Epidermal melanocyte (primary cell): Measurements from ENCODE around the gene CDK6.

Source experiments
- DNase-seq: peaks from one replicate; pipeline ENCODE4 v3.0.0; 2011; ENCODE audit warnings: low spot score; ENCODE audit not compliant: insufficient read length

The CDK6 gene

DNA sequence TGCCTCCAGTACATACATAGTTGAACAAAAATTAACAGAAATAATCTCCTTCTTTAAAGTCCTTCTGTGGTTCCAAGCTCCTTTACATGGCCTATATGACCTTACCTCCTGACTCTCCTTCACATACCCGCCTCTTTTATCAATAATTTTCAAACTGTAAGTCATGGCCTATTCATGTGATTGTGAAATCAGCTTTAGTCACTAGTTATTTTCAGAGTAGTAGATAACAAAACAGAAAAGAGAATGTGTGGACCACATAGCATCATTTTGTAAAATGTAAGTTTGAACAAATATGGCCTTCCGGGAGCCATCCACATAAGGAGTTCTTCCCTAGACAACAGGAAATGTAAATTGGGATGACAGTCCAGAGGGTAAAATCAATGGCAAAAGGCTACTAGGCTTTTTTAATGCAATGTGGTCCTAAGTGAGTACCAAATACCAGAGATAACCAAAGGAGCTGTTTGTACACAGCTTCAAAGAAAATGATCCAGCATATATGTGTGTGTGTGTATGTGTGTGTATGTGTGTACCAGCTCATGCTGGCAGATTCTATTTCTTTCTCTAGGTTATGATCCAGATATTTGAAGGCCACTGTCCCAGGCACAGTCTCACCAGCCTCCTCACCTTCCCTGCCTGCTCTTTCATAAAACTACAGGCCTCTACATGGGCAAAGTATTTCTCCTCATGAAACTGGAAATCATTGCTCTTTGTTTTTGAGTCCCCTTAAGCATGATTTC is 233.9 kb downstream of the CDK6 start:
- DNase-seq, result no peak

DNA sequence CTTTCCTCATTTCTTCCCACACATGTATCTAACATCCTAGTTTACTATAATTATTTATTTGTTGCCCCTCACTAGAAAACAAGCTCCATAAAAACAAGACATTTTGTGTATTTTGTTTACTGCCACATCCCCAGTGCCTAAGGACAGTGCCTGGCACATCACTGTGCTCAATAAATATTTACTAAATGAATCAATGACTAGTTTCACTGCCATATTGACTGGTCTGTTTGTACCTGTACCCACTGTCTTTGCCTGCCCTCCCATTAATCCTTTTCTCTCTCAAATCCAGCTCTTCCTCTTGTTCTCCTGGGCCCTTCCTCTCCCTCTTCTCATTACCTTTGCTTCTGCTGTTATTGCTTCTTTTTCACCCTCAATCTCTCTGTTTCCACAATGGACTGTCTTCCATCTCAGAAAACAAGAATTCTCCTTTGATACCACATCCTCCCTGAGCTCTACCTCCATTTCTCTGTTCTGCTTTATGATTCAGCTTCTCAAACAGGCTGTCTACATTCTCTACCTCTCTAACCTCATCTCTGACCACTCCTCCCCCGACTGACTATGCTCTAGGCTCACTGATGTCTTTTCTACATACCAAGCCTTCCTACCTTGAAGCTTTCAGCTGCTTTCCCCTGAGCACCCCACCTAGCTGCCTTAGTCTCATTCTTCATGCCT is 237.9 kb downstream of the CDK6 start:
- no peak for DNase-seq

DNA sequence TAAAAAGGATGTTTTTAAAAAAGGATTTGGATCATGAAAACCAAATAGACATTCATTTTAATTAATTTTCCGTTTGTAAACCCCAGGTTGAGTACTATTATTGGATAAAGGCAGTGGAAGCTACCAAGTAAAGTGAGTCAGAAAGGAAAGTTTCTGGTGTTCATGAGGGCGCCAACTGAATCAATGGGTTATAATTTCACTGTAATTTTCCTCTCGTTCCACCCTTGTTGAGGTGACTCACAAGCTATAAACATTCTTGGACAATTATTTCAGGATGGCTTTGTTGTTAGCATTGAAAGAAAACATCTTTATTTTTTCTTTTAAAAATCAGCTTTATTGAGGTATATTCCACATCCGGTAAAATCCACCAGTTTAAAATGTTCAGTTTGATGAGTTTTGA is 241.1 kb downstream of the CDK6 start:
- DNase-seq, result no peak

- no peak for DNase-seq
Measured at GRCh38 chr7:92594746-92595145, 241.6 kb downstream of the CDK6 start.

DNA sequence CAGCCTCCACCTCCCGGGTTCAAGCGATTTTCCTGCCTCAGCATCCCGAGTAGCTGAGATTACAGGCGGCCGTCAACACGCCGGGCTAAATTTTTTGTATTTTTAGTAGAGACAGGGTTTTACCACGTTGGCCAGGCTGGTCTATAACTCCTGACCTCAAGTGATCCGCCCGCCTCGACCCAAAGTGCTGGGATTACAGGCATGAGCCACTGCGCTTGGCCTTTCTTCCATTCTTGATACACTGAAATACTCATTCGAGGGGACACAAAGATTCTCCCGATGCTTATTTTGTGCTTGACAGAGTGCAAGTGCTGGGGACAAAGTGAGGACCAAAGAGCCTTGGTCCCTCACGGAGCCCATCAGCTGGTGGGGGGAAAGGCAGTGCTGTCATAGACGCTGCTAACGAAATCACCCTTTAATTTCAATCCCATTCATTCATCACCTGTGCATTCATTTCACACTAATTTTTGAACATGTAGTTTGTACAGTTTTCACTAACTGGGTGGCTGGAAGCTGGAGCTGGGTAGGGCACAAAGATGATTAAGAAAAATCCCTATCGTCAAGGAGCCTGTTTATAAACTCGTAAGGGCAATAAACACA is 245.6 kb downstream of the CDK6 start:
- DNase-seq, result no peak

DNA sequence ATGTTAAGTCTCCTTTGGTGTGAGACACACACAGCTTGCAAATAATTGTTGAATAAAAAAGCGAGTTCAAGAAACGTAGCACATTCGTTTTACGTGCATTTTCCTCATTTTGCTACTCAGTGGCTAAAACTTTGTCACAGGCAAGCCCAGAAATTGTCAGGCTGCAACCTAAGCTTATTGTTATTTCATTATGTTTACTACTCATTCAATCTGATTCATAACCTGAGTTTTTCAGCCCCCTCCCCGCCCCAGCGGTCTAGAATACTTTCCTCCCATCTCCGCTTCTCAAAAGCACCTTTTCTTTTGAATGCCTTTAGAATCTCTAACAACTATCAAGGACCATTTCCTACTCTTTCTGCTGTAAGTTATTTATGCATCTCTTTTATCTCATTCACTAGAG is 247.3 kb downstream of the CDK6 start:
- DNase-seq, result no peak

- no peak for DNase-seq
Measured at GRCh38 chr7:92588561-92588960, 247.8 kb downstream of the CDK6 start.

DNA sequence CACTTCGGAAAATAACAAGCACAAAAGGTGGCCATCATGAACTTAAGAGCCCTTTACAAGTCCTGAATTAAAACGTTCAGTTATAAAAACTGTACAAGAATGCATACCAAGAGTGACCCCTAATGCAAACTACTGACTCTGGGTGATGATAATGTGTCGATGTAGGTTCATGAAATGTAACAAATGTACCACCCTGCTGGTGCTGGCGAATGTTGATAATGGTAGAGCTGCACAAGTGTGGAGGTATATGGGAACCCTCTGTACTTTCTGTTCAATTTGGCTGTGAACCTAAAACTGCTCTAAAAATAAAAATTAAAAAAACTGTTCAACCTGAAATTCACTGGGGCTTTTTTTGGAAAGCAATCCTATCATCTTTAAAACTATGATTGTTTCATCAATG is 249.5 kb downstream of the CDK6 start:
- DNase-seq, result no peak

DNA sequence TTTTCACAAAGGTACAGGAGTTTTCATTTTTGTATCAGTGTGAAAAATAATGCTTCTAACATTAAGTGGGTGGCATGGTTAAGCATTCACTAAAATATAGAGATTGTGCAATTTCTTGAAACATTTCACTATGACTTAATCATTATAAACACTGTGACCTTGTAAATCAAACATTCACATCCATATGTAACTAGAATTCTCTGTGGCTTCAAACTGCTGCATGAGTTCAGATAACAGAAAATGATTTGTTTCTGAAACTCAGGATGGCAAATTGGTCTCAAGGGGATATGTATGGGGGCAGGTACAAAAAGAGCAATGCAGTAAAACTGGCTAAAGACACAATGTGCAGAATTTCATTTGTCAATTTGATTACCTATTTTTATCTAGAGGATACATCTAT is 250.0 kb downstream of the CDK6 start:
- no peak for DNase-seq

DNA sequence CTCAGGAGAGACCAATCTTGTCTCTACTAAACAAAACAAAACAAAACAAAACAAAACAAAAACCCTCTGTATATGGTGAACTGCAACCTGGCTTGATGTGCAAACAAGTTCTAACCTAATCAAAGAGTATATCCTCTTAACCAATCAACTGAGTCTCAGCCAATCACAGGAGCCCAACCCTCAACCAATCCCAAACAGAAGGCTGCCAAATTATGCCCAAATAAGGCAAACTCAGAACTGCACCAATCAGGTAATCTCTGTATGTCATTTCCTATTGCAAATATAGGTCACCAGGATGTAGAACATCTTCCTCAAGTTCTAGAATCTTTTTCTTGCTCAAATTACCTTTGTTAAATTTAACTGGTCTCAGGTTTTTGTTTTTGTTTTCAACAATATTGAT is 251.4 kb downstream of the CDK6 start:
- DNase-seq, result no peak

DNA sequence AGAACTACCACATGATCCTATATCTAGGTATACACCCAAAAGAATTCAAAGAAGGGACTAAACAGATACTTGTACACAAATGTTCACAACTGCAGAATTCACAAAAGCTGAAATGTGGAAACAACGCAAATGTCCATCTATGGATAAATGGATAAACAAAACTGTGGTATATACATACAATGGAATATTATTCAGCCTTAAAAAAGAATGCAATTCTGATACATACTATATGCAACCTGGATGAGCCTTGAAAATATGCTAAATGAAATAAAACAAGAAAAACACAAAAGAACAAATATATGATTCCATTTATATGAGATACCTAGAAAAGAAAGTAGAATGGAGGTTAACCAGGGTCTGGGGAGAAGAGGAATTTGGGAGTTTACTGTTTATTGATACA is 253.4 kb downstream of the CDK6 start:
- DNase-seq, result no peak

- no peak for DNase-seq
Measured at GRCh38 chr7:92576296-92576695, 260.1 kb downstream of the CDK6 start.

GRCh38 chr7:92569137-92569536 is 267.2 kb downstream of the CDK6 start:
- DNase-seq, result no peak

DNA sequence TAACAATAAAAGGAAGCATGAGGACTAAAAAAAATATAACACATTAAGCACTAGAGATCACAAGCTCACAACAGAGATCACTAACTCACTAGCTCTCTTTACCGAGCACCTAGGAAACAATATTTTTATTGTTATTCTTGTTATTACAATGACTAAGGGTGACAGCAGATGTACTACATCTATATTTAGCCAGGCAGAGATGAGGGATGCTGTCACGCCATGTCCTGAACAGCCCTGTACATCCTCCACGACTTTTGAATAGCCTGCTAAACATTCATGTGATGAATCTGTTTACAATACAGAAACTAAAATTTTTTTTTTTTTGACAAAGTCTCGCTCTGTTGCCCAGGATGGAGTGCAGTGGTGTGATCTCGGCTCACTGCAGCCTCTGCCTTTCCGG is 268.9 kb downstream of the CDK6 start:
- DNase-seq, result no peak

DNA sequence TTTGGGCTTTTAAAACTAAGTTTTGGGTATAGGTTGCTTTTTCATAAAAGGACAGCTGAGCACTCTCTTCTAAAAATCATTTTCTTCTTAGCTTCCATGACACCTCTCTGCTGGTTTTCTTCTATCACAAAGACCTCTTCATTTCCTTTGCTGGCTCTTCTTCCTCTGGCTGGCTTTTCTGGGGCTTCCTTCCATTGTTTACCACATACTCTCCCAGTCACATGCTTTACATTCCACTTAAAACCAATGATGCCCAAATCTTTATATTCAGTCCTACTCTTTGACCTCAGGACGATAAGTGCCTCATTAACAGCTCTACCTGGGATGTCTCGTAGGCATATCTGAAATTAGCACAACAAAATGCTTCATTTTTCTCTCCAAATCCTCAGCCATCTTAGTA is 273.0 kb downstream of the CDK6 start:
- no peak for DNase-seq

DNA sequence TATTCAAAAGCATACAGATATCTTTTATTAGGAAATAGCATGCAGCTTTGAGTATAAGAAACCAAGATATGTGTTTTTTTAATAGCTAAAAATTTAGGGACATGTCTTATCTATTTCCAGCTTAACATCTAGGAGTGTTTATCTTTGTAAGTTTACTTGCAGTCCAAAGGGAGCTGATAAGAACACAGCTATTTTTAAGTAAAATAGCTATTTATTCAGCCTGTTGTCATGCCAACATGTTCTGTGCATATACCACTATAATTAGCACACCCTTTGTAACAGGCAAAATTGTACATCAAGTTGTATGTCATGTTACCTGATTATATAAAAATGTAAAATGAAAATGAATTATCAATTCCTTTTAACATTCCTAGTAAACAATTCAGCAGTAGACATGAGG is 275.8 kb downstream of the CDK6 start:
- no peak for DNase-seq

DNA sequence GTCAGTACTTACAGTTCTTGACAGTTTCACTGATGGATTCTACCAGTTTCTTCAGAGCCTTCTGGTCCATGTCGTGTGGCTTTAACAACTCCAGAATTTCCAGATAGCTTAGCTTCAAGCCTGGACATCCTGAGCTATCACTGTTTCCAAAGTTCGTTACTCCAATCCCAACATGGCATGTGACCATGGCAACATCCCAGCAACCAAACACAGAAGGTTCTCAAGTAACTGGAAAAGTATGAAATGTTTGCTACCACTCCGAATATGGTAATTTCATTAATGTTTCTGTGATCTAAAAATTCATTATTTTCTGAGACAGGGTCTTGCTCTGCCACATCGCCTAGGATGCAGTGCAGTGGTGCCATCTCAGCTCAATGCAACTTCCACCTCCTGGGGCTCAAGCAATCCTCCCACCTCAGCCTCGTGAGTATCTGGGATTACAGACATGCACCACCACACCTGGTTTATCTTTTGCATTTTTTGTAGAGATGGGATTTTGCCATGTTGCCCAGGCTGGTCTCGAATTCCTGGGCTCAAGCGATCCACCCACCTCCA is 278.5 kb downstream of the CDK6 start:
- no peak for DNase-seq

DNA sequence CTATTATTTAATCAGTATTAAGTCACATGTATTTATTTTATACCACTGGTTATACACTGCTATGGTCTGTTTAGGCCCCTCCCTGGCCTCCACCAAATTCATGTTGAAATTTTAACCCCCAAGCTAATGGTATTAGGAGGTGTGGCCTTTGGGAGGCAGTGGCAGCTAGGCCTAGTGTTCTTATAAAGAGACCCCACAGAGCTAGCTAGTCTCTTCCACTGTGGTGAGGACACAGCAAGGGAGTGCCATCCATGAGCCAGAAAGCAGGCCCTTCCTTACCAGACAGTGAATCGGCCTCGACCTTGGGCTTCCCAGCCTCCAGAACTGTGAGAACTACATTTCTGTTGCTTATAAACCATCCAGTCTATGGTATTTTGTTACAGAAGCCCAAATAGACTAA is 279.1 kb downstream of the CDK6 start:
- no peak for DNase-seq
